K562 (cell line): Measurements from ENCODE around the gene MLXIPL. TPM values are rescaled to one million over a fixed set of nuclear protein-coding genes. Genes with fewer than 3 reads are reported as not detected.

Experiments used
- ARNT ChIP-seq, 2 experiments: fragments of 450-650 bp; IDR thresholded peaks; 2 replicates each; pipeline ENCODE4 v1.6.1; 2016; ENCODE audit warnings: mild to moderate bottlenecking in 1 of 2
- BACH1 ChIP-seq: fragments of 200-800 bp; sonication (Bioruptor generic); IDR thresholded peaks from 2 replicates; pipeline ENCODE4 v1.6.1; 2016; ENCODE audit warnings: missing genetic modification characterization, missing compliant biosample characterization
- BCOR ChIP-seq: fragments of 450-650 bp; IDR thresholded peaks from 2 replicates; pipeline ENCODE4 v1.6.1; 2016
- DEAF1 ChIP-seq: fragments of 450-650 bp; formaldehyde crosslinking; IDR thresholded peaks from 2 replicates; pipeline ENCODE4 v1.4.0; 2020; ENCODE audit warnings: mild to moderate bottlenecking, moderate library complexity
- FOXJ3 ChIP-seq: sonication (generic); formaldehyde crosslinking; IDR thresholded peaks from 2 replicates; pipeline ENCODE4 v1.4.0; 2020; ENCODE audit warnings: mild to moderate bottlenecking, missing genetic modification reagents
- HCFC1 ChIP-seq: IDR thresholded peaks from 2 replicates; pipeline ENCODE4 v1.6.1; 2012; ENCODE audit warnings: low read depth, low read length, improper control_type of control experiment
- MAZ ChIP-seq, 2 experiments: fragments of 450-650 bp in 1 of 2; sonication (generic) in 1 of 2; formaldehyde crosslinking; IDR thresholded peaks in 1 of 2; conservative IDR thresholded peaks in 1 of 2; 2 replicates each; pipeline versions ENCODE4 v1.4.0 to v1.5.0; 2020; ENCODE audit warnings: mild to moderate bottlenecking in 1 of 2, missing genetic modification reagents in 1 of 2
- NKRF ChIP-seq: fragments of 450-650 bp; IDR thresholded peaks from 2 replicates; pipeline ENCODE4 v1.6.1; 2016; ENCODE audit warnings: borderline replicate concordance
- PRMT5 ChIP-seq: sonication (generic); formaldehyde crosslinking; IDR thresholded peaks from 2 replicates; pipeline ENCODE4 v1.5.0; 2020; ENCODE audit warnings: missing genetic modification reagents
- RAD51 ChIP-seq: fragments of 450-650 bp; IDR thresholded peaks from 2 replicates; pipeline ENCODE4 v1.7.1; 2016; ENCODE audit warnings: low read depth, mild to moderate bottlenecking, borderline replicate concordance
- THAP12 ChIP-seq: fragments of 250-450 bp; sonication (Bioruptor Pico); IDR thresholded peaks from 2 replicates; pipeline ENCODE4 v1.9.0; 2021; ENCODE audit warnings: mild to moderate bottlenecking, inconsistent platforms
- THRA ChIP-seq: fragments of 450-650 bp; IDR thresholded peaks from 2 replicates; pipeline ENCODE4 v1.6.1; 2017; ENCODE audit warnings: mild to moderate bottlenecking, moderate library complexity
- TRIM25 ChIP-seq: fragments of 450-650 bp; IDR thresholded peaks from 2 replicates; pipeline ENCODE4 v1.7.0; 2016; ENCODE audit warnings: borderline replicate concordance
- ZNF311 ChIP-seq: fragments of 250-450 bp; sonication (Bioruptor Pico); IDR thresholded peaks from 2 replicates; pipeline ENCODE4 v1.4.0; 2020; ENCODE audit warnings: mild to moderate bottlenecking, moderate library complexity
- ZNF445 ChIP-seq: fragments of 250-450 bp; sonication (Bioruptor Pico); IDR thresholded peaks from 2 replicates; pipeline ENCODE4 v1.4.0; 2020; ENCODE audit warnings: low read depth, mild to moderate bottlenecking, moderate library complexity
- ZNF512 ChIP-seq: IDR thresholded peaks from 2 replicates; pipeline ENCODE4 v1.6.1; 2016; ENCODE audit warnings: missing genetic modification characterization, missing compliant biosample characterization
- polyA plus RNA-seq, 8 experiments: library from polyadenylated mRNA; depleted of rRNA in 4 of 8; stranded (reverse) in 5 of 8; unstranded in 3 of 8; fragments of >200 nt; fragmentation: Nextera tagmentation in 2 of 8; fragmentation: Illumina TruSeq in 1 of 8; extraction: Ambion mirVana in 2 of 8; extraction: Trizol in 1 of 8; gene quantifications; 2 replicates each; pipeline versions ENCODE4 v1.2.1 to v1.2.3, GENCODE V29; 2011 to 2014; ENCODE audit warnings: inconsistent platforms in 1 of 8, missing spikeins in 1 of 8
- total RNA-seq, 7 experiments: library from RNA; depleted of rRNA in 6 of 7; stranded (reverse); fragments of >200 nt in 6 of 7; fragmentation: Illumina TruSeq in 2 of 7; extraction: Trizol in 2 of 7; gene quantifications; 2 replicates each; pipeline versions ENCODE4 v1.2.1 to v1.2.3, GENCODE V29; 2011 to 2021; ENCODE audit warnings: low replicate concordance in 1 of 7

The MLXIPL gene
- total and polyA plus RNA-seq, 9 of the 15 experiments (the other 6 are each of a cell fraction or from before 2014, with no cell fraction given): 0.11 to 18.4 (median 1.4) TPM

- TF ChIP-seq DEAF1 (CRISPR knock-in tag) (no peak), THRA (no peak), HCFC1 (no peak), RAD51 (no peak), THAP12 (no peak), BCOR (peak; percentile 71), BACH1 (no peak), ZNF311 (CRISPR knock-in tag) (no peak), NKRF (no peak), MAZ (CRISPR knock-in tag; conservative IDR thresholded peaks at IDR 0.05 in 1 of 2, IDR thresholded peaks at IDR 0.05 in 1 of 2) (peak; percentile 63 to 90; a peak in 3 of 4 replicates), ZNF512 (tag) (no peak), ARNT (IDR thresholded peaks at IDR 0.05) (no peak), FOXJ3 (no peak), PRMT5 (no peak), TRIM25 (no peak), ZNF445 (CRISPR knock-in tag) (no peak)
Measured at GRCh38 chr7:73622909-73623797, 1.2 kb downstream of the MLXIPL start (continued).
